ENCODE measurements around the gene GALNT9.

Gene GALNT9

GRCh38 chr12:132263061-132263360 is 66.4 kb downstream of the GALNT9 start:
- no peak for TF ChIP-seq FOXM1 (IDR thresholded peaks at IDR 0.05; ENCODE audit: borderline replicate concordance)
- no peak for TF ChIP-seq ARNT (IDR thresholded peaks at IDR 0.05)
- no peak for TF ChIP-seq SUZ12 (IDR thresholded peaks at IDR 0.05)
- no peak for TF ChIP-seq FOXK2 (IDR thresholded peaks at IDR 0.05)
- TF ChIP-seq HDGF (IDR thresholded peaks at IDR 0.05; ENCODE audit: borderline replicate concordance) = no peak
- TF ChIP-seq ELF4 (IDR thresholded peaks at IDR 0.05) = no peak
- no peak for TF ChIP-seq NFRKB (IDR thresholded peaks at IDR 0.05)
- no peak for TF ChIP-seq FOXA1 (IDR thresholded peaks at IDR 0.05)
- no peak for TF ChIP-seq ZNF384 (IDR thresholded peaks at IDR 0.05)
- no peak for TF ChIP-seq CTBP1 (IDR thresholded peaks at IDR 0.05; ENCODE audit: borderline replicate concordance)
- TF ChIP-seq LEF1 (IDR thresholded peaks at IDR 0.05; ENCODE audit: borderline replicate concordance) = no peak
- TF ChIP-seq L3MBTL2 (conservative IDR thresholded peaks at IDR 0.05) = no peak
- no peak for TF ChIP-seq PKNOX1 (IDR thresholded peaks at IDR 0.05)
- TF ChIP-seq BHLHE40 (IDR thresholded peaks at IDR 0.05; ENCODE audit: borderline replicate concordance) = no peak
- no peak for TF ChIP-seq TARDBP (IDR thresholded peaks at IDR 0.05)
- DNase-seq (ENCODE audit: extremely low spot score) = no peak
- ChIA-PET POLR2A (interaction anchor here (1.3 kb wide), 1 partner anchor 10 kb away, joined by 3 read pairs; no protein-coding TSS in a partner anchor), CTCF (no interaction called here)

- CTCF ChIA-PET = no interaction called here
- DNase-seq (ENCODE audit: extremely low spot score) = no peak
- POLR2A ChIA-PET = interaction anchor here (1.3 kb wide), 1 partner anchor 10 kb away, joined by 3 read pairs; no protein-coding TSS in a partner anchor
Measured at GRCh38 chr12:132262256-132263060, 66.9 kb downstream of the GALNT9 start.

GRCh38 chr12:132261328-132262138 is 67.9 kb downstream of the GALNT9 start:
- no peak for DNase-seq (ENCODE audit: extremely low spot score)
- POLR2A ChIA-PET = interaction anchor here (0.6 to 1.3 kb wide), 2 partner anchors 11 to 130 kb away, joined by 3 read pairs; no protein-coding TSS in a partner anchor
- CTCF ChIA-PET = no interaction called here
- TF ChIP-seq FOXK2 (IDR thresholded peaks at IDR 0.05) (no peak), PKNOX1 (IDR thresholded peaks at IDR 0.05) (no peak)

More at GRCh38 chr12:132262256-132263060, 66.9 kb downstream of the GALNT9 start:
- TF ChIP-seq SP1 (IDR thresholded peaks at IDR 0.05) (no peak), CTBP1 (IDR thresholded peaks at IDR 0.05; ENCODE audit: borderline replicate concordance) (no peak), LEF1 (IDR thresholded peaks at IDR 0.05; ENCODE audit: borderline replicate concordance) (no peak), L3MBTL2 (conservative IDR thresholded peaks at IDR 0.05) (no peak), ARNT (IDR thresholded peaks at IDR 0.05) (no peak)

- ChIA-PET POLR2A (no interaction called here), CTCF (no interaction called here)
- DNase-seq (ENCODE audit: extremely low spot score) = no peak
- TF ChIP-seq CTBP1 (IDR thresholded peaks at IDR 0.05; ENCODE audit: borderline replicate concordance) (no peak), ARNT (IDR thresholded peaks at IDR 0.05) (no peak), TARDBP (IDR thresholded peaks at IDR 0.05) (no peak), FOXA1 (IDR thresholded peaks at IDR 0.05) (no peak), BHLHE40 (IDR thresholded peaks at IDR 0.05; ENCODE audit: borderline replicate concordance) (no peak), LEF1 (IDR thresholded peaks at IDR 0.05; ENCODE audit: borderline replicate concordance) (no peak), HDGF (IDR thresholded peaks at IDR 0.05; ENCODE audit: borderline replicate concordance) (no peak), PKNOX1 (IDR thresholded peaks at IDR 0.05) (no peak)
Measured at GRCh38 chr12:132260721-132261120, 68.7 kb downstream of the GALNT9 start.

- ChIA-PET CTCF (no interaction called here), POLR2A (no interaction called here)
- no peak for TF ChIP-seq CTBP1 (IDR thresholded peaks at IDR 0.05; ENCODE audit: borderline replicate concordance)
- no peak for TF ChIP-seq FOXA1 (IDR thresholded peaks at IDR 0.05)
- no peak for TF ChIP-seq TARDBP (IDR thresholded peaks at IDR 0.05)
- TF ChIP-seq FOXM1 (IDR thresholded peaks at IDR 0.05; ENCODE audit: borderline replicate concordance) = no peak
- no peak for TF ChIP-seq FOXK2 (IDR thresholded peaks at IDR 0.05)
- no peak for TF ChIP-seq L3MBTL2 (conservative IDR thresholded peaks at IDR 0.05)
- TF ChIP-seq LEF1 (IDR thresholded peaks at IDR 0.05; ENCODE audit: borderline replicate concordance) = no peak
- TF ChIP-seq NFRKB (IDR thresholded peaks at IDR 0.05) = no peak
- no peak for TF ChIP-seq SUZ12 (IDR thresholded peaks at IDR 0.05)
- no peak for TF ChIP-seq HDGF (IDR thresholded peaks at IDR 0.05; ENCODE audit: borderline replicate concordance)
- no peak for TF ChIP-seq SP1 (IDR thresholded peaks at IDR 0.05)
- no peak for TF ChIP-seq ZNF384 (IDR thresholded peaks at IDR 0.05)
- no peak for TF ChIP-seq ARNT (IDR thresholded peaks at IDR 0.05)
- TF ChIP-seq ELF4 (IDR thresholded peaks at IDR 0.05) = no peak
- no peak for DNase-seq (ENCODE audit: extremely low spot score)
Measured at GRCh38 chr12:132259872-132260695, 69.3 kb downstream of the GALNT9 start.

All from HEK293T (cell line).